Gastrocnemius medialis (tissue), 4 donors: ENCODE data around the gene EPHX1.
"Not testable (repeated sequence)": the region's sequence is repeated elsewhere in the genome, so short reads cannot be mapped to it uniquely, and the experiment has no call there.

ENCODE experiments used
- CTCF ChIP-seq, 5 experiments: fragments of 450-650 bp in 3 of 5; fragments of 200-600 bp in 2 of 5; sonication (generic) in 2 of 5; IDR thresholded peaks in 4 of 5; conservative IDR thresholded peaks in 1 of 5; 1 replicate in 4 of 5; 2 replicates in 1 of 5; pipeline ENCODE4 v1.5.1; 2016 to 2019; ENCODE audit warnings: antibody characterized with exemption in 5 of 5, mild to moderate bottlenecking in 3 of 5, moderate library complexity in 3 of 5
- POLR2A ChIP-seq, 2 donors: fragments of 450-650 bp; IDR thresholded peaks; one replicate each; pipeline ENCODE4 v1.6.1; 2017; ENCODE audit warnings: antibody characterized with exemption in 2 of 2, mild to moderate bottlenecking in 2 of 2, moderate library complexity in 2 of 2

GRCh38 chr1:225789142-225789541, 20.8 kb upstream of the EPHX1 start:
- not testable (repeated sequence) for TF ChIP-seq CTCF (IDR thresholded peaks at IDR 0.05 in 4 of 5, conservative IDR thresholded peaks at IDR 0.05 in 1 of 5); POLR2A (IDR thresholded peaks at IDR 0.05)
